ENCODE measurements around the gene C2CD2.

Gene C2CD2

DNA sequence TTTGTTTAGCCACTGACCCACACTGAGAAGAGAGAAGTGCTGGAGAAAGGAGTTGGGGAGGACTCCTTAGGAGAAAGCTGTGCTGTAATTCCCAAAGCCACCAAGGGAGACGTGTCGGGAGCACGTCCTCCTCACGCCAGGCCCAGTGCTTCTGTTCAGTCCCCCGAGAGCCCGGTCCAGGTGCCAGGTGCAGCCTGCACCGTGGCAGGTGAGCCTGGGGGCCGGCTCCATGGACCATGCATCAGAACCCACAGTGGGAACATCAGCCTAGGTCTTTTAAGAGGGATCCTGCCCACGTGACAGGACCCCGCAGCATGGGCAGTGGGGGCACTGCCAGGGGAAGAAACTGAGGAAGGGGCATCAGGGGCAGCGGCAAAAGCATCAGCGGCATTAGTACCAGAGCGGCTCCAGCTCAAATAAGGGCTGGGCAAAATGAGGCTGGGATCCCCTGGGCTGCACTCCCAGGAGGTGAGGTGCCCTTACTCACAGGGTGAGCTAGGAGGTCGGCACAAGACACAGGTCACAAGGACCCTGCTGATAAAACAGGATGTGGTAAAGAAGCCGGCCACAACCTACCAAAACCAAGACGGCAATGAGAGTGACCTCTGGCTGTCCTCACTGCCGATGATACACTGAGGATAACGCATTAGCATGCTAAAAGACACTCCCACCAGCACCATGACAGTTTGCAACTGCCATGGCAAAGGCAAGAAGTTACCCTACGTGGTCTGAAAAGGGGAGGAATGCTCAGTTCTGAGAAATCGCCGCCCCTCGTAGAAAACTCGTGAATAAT is 50.1 kb downstream of the C2CD2 start:
- no peak for DNase-seq

DNA sequence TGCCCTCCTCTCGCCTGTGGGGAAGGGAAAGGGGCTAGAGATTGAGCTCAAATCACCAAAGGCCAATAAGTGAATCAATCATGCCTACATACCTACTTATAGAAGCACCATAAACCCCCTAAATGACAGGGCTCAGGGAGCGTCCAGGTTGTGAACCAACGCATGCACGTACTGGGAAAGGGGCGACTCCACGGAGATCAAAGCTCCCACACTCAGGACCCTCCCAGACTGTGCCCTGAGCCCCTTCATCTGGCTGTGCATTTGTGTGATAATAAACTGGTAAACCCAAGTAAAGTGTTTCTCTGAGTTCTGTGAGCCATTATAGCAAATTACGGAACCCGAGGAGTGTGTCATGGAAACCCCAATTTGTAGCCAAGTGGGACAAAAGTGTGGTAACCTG is 50.9 kb downstream of the C2CD2 start:
- DNase-seq = no peak

DNA sequence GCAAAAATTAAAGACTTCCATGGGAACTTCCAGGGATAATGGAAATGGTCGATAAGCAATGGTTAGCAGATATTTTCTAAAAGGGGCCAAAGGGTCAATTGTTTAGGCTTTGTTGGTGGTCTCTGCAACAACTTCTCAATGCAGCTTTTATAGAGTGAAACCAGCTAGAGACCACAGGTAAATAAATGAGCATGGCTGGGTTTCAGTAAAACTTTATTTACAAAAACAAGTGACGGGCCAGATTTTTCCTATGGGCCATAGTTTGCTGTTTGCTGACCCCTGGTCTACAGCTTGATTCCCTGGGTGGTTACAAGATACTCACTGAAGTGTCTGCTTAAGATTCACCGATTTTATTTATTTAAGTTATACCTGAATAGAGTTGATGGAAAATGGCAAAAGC is 52.0 kb downstream of the C2CD2 start:
- DNase-seq = no peak

DNA sequence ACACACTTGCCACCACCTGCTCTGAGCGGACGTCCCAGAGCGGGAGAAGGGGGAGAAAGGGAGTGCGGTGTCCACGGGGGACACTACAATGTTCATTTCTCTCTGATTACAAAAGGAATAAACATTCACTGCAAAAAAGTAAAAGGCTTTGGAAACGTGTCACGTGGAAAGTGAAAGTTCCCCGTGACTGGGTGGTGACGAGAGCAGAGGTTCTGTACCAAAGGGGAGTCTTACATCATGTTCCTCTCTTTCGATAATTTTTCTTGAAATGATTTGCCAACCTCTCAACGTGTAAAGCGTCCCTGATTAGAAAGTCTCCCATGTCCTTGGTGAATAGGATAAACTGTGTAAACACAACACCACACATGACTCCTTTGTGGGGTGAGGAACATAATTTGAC is 52.7 kb downstream of the C2CD2 start:
- no peak for DNase-seq

DNA sequence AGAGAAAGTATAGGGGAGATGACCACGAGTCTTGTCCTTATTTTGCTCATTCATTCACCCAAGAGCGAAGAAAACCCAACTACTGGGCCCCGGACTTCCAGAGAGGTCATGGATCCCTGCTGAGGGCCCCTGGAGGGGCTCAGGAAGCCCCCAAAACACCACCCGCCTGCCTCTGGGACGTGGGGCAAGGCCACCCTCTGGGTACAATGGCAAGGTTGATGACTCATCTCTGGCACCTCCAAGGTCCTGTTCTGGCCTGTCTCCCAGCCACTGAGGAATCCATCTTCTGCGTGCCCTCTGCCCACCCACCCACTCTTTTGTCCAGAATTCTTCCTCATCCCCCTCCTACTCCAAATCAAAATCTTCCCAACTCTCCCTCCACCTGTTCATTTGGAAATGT is 53.4 kb downstream of the C2CD2 start:
- no peak for DNase-seq

DNA sequence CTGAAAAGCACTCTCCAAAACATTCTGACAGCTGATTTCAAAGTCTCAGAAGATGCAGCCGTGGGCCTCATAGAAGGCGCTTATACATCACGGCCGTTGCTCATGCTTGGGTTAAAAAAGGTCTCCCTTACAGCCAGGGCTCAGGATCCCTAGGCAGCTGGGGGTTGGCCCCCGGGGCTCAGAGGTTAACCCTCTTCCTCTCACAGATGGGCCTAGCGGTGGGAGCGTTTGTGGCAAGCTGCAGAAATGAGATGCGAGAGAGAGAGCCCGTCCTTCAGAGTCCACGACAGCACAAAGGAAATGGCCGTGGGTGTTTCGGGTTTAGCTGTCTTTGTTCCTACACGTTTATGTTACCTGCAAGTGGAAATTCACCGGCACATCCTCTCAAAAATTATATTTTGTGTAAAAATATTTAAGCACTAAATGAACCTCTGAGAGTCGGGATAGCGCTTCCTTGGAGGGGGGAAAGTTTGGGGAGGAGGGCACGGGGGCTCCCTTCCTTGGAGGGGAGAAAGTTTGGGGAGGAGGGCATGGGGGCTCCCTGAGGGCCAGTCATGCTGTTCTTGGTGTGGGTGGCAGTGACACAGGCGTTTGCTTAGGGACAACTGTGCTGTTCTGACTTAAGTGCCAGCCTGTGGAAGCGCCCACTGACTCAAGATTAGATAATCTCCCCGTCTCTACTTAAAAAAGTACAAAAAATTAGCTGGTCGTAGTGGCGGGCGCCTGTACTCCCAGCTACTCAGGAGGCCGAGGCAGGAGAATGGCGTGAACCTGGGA is 54.2 kb downstream of the C2CD2 start:
- no peak for DNase-seq

DNA sequence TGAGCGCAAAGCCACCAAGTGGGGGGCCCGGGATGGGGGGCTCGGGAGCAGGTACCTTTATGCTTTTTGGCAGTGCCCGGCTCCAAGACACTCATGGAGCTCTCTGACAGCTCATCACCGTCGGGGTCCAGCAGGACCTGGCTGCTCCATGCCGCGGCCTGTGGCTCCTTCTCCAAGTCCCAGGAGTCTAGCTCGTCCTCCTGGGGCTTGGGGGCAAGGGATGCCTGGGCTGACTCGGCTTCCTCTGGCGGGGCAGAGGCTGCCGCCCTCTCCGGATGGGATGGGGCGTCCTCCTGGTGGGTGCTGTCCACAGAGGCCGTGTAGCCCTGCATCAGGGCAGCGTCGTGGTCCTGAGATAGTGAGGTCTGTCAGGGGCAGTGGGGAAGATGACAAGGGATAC is 54.8 kb downstream of the C2CD2 start:
- DNase-seq = no peak

DNA sequence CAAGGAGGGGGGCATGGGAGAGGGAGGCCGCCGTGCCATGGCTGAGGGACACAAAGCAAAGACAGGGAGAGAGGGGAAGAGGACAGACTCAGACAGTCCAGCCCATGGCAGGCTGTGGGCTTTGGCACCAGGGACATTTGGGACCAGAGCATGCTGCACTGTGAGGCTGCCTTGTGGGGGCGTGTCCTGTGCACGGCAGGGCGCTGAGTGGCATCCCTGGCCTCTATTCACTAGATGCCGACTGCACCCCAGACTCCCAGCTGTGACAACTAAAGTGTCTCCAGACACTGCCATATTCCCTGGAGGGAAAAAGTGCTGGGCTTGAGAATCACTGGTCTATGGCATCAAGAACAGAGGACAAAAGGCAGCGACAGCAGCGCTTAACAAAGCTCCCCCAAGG is 56.1 kb downstream of the C2CD2 start:
- DNase-seq = no peak

DNA sequence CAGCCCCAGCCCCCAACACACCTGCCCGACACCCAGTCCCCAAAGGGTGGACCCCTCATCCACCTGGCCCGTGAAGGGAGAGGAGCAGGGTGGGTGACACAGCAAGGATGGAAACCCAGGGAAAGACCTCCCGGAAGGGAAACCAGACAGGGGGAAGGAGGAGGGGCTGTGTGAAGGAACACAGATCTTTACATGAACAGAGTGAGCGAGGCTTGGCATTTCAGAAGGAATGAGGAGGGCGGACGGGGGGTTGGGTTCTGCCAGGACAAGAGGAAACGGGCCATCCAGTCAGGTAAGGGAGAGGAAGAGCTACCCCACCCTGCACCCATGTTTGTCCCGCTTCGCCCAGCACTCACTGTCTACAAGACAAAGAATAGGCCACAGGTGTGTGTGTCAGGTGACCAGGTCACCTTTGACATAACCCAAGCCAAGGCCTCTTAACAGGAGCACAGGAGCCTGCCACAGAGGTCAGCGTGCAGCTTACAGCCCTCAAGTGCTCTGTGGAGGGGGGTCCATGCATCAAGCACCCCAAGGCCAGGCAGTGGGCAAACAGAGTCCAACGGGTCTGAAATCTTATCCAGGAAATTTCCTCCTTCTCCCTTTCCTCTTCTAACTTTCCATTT is 56.7 kb downstream of the C2CD2 start:
- no peak for DNase-seq

DNA sequence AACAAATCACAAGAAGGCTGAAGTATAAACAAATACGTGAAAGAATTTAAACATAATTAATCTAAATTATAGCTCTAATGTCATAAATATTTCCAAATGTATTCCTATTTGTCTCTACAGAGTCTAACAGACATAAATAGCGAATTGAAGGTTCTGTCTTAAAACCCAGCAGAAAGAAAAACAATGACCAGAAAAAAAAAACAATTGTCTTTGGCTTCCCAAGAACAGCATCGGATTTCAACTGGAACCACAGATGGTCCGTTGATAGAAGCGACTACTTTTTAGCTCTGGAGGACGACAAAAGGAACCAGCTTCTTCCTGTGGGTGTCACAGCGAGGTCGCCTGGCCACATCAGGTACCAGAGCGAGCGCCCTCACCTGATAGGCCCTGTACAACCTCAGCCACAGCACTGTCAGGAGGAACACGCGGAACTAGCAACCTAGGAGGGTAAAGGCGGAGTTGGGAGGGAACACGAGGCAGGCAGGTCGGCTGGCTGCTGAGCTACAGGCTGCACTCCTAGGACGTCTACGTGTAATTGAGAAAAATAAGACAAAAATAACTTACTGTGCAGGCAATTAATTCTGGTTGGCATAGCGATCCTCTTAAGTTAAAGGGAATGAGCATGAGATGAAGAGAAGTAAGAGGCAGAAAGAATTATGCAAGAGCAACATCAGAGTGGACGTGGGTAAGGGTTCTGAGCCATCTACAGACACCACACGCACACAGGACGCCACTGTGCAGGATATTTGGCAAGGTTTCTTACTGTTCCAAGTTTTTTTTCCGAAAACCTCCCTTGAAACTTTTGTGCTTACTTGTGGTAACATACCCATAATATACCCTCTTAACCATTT is 58.0 kb downstream of the C2CD2 start:
- no peak for DNase-seq

DNA sequence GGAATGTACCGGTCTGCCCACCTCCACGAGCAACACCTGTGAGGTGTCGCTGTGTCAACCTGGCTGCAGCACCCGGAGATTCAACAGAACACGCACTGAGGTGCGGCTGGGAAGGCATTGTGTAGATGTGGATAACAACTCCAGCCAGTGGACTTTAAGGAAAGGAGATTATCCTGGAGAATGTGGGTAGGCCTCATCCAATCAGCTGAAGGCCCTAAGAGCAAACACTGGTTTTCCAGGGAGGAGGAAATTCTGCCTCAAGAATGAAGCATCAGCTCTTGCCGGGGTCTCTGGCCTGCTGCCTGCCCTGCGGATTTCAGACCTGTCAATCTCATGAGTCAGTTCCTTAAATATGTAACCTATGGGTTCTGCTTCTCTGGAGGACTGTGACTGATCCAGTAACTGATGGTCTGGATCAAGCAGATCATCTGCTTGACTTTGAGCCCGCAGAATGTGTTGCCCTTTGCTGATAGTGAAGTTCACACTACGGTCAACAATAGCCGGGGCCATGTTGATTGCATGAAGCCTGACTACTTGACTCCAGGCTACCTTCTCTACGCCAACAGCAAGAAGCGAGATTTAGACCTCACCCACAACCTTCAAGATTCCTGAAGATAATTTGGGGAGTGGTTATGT is 58.8 kb downstream of the C2CD2 start:
- DNase-seq = no peak

DNA sequence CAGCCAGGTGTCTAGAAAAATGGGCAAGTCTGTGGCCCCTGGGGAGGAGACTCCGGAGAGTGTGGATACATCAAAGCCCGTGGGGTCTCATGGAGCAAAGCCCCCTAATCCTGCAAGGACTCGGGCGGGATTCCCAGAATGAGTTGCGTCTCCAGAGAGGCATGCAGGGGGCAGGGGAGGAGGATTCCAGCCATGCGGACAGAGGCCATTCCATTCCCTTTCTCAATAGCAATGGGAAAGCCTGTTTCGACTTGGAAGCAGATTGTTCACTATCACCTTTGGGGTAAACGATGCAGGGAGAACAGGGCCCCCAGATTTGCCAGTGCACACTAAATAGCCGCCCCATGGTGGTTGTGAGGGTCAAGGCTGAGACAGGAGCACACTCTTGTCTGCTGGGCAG is 59.3 kb downstream of the C2CD2 start:
- DNase-seq = no peak

DNA sequence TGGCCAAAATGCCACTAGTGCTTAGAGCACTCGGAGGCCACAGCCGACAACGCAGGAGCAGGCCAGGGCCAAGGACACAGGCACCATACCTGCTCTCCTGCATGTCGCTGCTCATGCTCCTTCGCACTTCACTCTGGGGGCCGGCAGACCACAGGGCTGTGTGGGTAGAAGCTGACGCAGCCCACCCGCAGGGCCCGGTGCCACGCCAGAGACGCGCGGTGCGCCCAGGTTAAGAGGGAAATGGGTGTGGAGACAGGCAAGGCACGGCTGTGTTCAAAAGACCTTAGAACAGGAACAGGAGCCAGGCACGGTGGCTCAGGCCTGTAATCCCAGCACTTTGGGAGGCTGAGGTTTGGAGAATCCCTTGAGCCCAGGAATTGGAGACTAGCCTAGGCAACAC is 61.1 kb downstream of the C2CD2 start:
- DNase-seq = no peak

DNA sequence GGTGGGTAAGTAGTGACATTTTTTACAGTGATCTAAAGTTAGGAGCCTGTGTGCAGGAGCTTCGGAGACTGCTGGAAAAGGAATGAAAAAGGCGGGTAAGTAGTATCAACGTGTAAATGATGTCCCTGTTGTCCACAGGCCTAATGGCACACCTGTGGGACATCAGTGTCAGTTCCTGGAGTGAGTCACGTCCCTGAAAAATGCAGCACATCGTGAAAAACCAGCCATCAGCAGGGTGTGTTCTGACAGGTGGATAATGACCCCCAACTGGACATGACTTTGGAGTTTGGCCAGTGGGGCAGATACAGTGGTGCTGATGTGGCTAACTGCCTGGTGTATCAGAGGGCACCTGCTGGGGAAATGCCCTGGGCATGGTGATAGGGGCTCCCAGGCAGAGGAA is 62.7 kb downstream of the C2CD2 start:
- DNase-seq = no peak

DNA sequence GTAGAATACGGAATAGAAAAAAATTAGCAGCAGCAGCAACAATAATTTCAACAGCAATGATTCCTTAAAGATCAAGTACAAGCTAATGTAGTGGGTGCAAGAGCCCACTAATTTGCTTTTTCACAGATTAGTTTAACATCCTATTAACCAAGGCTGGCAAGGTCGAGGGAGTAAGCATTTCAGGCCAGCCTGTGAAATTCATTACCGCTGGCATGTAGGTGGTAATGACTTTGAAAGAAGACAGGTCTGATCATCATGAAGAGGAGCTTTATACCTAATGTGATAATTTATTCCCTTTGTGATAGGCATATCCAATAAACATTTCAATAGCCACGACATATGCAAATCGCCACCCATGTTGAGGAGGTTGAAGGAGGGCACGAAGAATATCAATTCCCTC is 63.5 kb downstream of the C2CD2 start:
- DNase-seq = no peak

DNA sequence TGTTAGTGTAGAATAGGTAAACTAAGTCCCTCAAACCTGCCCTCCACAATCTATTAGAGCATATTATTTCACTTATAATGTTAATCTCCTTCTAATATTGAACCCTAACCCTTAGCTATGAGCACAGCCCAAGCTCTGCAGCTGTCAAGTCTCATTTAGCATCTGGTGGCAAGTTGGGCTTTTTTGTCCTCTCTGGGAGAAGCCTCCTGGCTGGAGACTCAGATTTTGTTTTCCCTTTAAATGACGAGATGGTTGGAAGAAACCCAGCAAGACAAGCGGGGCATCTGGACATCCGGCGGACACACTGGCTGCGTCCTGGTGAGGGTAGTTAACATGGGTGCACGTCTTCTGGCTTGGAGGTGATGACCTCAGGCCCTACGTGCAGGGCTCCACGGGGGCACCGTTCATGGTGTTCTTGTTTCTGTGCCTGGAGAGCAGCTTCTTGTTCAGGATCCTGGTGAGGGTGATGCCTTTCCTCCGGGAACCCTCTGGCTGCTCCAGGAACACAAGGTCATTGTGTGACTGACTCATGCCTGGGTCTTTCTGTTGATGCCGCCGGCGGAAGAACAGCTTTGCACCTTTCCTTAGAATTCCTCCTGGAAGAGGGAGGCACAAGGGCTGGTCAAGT is 65.0 kb downstream of the C2CD2 start:
- no peak for DNase-seq

DNA sequence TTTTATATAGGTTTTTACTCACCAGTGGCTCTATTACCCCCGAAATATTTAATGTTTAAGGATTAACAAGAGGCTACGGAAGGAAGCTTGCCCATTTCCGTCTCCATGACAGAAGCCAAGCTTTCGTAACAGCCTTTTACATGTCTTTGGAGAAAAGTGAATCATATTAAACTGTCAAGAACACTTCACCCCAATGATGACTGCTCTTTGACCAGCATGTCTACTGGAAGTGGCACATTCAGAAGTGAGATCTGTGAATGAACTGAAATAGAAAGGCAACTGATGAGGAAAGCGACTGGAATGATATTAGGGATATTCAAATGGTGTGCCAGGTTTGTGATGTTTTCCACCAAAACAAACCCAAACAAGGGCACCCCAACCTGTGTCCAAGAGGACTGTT is 66.2 kb downstream of the C2CD2 start:
- no peak for DNase-seq

DNA sequence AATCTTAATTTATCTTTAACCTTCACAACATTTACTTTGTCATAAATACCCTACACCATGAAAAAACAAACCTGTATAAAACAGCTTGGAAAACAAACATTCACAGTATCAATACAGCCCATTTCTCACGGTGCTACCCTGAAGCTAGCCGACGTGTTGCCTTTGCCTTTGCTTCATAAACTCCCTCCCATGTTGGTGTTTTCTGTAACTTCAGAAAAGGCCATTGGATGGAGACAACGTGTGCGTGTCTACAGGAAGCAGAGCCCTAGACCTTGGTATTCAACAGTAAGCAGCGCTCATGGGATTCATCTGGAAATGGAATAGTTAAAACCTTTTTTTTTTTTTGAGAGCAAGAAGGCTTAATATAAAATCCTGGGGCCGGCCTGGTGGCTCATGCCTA is 67.5 kb downstream of the C2CD2 start:
- DNase-seq = no peak

DNA sequence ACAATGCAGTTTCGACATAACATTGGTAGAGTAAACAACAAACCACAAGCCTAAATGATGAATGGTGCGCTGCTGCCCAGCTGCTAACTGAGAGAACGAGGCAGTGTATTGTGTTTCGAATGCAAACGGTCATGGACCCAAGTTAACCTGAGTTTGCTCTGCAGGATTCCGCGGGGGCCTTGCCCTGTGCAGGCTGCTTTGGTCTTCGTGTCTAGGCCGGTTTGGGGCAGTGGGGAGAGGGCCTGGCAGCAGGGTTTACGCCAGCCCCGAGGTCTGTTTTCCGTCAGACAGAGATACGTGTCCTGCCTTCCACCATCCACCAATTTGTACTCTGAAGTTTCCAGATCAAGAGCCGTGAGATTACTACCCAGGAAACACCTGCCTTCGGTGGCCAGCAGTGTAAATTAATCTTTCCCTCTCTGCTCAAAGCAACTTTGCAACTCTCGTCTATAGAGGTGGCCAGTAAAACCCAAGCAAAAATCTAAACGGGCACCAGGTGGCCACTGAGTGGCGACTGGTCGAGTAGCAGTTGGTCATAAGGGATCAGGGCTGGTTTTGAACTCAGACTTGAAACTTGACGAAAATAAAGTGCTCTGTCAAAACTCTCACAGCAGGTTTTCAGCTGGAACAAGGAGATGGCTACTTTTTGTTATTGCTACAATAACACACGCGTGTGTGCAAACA is 68.3 kb downstream of the C2CD2 start:
- no peak for DNase-seq

DNA sequence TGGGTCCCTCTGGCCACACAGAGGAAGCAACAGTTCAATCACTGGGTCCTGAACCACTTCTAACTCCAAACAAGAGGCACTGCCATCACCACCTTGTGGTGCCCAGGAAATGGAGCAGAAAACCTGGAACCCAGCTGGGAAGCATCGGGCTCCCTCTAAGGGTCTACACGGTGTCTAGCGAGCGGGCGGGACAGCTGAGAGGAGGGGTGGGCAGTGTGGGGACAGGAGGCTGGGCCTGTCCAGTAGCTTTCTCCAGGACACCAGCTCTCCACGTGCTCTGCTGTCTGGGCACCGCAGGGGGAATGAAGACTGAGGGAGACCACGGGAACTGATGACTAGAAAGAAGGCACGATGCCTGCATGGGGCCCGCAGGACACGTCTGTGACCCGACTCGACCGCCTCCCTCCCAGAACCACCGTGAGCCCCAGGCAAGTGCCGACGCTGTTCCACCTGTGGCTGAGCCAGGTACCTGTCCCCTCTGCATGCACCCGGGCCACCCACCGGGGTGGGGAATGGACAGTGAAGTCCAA is 69.3 kb downstream of the C2CD2 start:
- no peak for DNase-seq

DNA sequence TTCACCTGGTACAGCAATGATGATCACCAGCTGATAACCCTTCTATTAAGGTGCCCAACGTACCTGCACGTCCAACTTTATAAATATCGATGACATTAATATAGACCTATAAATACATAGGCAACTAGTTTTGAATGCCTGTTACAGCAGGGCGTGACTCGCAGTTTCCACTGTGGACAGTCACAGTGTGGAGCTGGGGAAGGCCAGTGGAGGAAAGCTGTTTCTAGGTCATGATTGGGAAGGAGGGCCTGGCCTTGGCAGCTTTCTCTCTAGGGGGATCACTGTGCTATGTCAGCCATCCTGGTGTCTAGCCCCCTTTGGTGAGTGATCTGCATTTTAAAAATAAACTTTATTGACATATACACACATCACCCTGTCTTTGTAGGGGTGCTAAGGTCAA is 70.2 kb downstream of the C2CD2 start:
- DNase-seq = no peak
